GM18951 (cell line): ENCODE measurements around the gene IBSP.

ENCODE experiments used
- POLR2A ChIP-seq: IDR thresholded peaks from 4 replicates; pipeline ENCODE4 v1.6.1; 2011; ENCODE audit warnings: mild to moderate bottlenecking; ENCODE audit not compliant: insufficient read length, insufficient read depth; ENCODE audit errors: extremely low read depth
- in situ Hi-C: fragments of 300-500 bp; cut with MboI; formaldehyde crosslinking; loops from one replicate; pipeline ENCODE4 v1.12.0; 2022; ENCODE audit warnings: low sequenced_read_pairs, mixed read lengths, inconsistent platforms; ENCODE audit not compliant: unreplicated experiment

Gene IBSP

DNA sequence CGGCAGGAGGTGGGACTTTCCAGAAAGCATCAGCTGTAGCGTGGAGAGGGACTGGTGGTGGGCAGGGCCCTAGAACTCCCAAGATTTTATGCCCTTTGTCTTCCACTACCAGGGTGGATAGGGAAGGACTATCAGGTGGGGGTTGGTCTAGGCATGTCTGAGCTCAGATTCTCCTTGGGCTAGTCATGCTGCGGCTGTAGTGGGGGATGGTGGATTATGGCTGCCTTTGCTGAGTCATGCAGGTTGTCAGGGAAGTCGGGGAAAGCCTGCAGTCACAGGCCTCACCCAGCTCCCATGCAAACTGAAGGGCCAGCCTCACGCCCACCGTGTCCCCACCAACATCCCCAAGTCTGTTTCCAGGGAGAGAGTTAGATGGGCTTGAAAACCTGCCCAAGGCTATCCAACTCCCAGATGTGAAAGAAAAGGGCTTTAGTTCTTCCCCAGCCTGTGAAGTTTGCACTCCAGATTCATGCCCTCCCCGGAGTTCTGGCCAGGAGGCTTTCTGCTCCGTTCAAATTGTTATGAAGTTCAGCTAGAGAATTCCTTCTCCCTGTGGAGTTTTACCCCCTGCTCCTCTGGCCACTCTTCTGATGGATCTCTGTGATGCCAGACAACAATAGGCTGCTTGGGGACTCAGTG, 20.0 kb downstream of the IBSP start:
- in situ Hi-C loops, result no loop called here
- TF ChIP-seq POLR2A, result no peak

- in situ Hi-C loops, result no loop called here
- TF ChIP-seq POLR2A, result no peak
These were observed 23.8 kb downstream of the IBSP start for GRCh38 chr4:87823200-87823599.

- no peak for TF ChIP-seq POLR2A
- in situ Hi-C loops, result no loop called here
These were observed 24.4 kb downstream of the IBSP start for GRCh38 chr4:87823724-87824123.

DNA sequence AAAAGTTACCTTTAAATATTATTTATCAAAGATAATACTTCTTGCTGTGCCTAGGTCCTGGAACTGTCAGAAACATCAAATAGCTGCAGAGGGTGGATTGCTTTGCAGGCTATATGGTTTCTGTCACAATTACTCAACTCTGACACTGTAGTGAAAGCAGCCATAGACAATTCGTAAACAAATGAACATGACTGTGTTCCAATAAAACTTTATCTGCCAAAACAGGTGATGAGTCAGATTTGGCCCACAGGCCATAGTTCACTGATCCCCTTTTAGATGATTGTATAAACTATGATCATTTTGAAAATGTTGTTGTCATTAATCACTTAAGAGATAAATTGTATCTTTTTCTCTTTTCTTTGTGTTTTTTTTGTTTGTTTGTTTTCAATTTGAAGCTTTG, 25.0 kb downstream of the IBSP start:
- in situ Hi-C loops, result no loop called here
- TF ChIP-seq POLR2A, result no peak

DNA sequence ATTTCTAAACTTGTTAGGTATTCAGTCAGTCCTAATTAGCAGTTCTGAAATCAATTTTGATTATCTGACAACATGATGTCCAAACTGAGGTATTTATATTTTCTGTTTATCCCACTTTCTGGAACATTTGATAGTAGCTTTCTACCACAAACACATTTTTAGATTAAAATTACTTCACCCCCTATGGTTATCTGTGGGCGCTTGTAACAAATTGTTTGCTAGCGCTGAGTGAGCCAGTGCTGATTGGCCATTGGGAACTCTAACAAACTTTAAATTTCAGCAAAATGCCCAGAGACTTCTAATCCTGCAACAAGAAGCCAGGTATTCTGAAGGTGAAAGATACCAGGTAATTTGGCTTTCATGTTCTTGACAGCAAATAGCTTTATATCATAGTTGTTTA, 33.3 kb downstream of the IBSP start, which contains the start of gene MEPE:
Gene MEPE, plus strand, starts transcription at position 301 of the 400 bp plus-strand sequence. CDS start 1,746 bp downstream, outside the sequence.
- in situ Hi-C loops, result loop anchor here (25.0 kb wide), 1 partner anchor 380 kb away; no protein-coding TSS in a partner anchor
- no peak for TF ChIP-seq POLR2A

DNA sequence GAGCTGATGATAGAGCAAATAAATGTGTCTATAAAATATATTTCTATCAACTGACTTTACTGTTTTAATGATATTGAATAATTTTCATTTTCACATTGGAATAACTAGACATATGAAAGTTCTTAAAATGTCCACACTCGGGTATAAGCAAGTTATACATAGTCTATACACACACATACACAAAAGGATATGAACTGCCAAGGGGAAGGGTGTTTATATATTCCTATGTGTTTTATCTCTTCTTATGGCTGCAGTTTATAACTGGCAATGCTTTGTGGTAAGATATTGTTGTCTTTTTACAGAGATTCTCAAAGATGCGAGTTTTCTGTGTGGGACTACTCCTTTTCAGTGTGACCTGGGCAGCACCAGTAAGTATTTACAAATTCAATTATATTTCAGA, 35.0 kb downstream of the IBSP start:
- TF ChIP-seq POLR2A, result no peak
- in situ Hi-C loops, result loop anchor here (25.0 kb wide), 1 partner anchor 378 kb away; no protein-coding TSS in a partner anchor

DNA sequence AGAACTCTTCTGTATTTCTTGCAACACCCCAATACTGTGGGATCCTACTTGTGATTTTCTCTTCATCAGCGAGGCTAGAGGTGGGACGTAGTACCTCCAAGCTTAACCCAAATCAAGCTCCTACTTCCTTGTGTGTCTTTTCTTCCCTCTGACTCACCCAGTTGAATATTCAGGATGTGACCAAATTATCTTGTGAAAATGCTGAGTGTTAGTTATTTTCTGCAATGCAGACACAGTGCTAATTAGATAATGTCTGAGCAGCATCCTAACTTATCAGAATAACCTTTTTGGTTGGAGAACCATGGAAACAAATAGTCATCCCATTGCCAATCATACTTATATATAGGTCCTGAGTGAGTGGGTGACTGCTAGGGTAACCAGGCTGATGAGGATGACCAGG, 35.8 kb downstream of the IBSP start:
- in situ Hi-C loops, result loop anchor here (25.0 kb wide), 1 partner anchor 377 kb away; no protein-coding TSS in a partner anchor

DNA sequence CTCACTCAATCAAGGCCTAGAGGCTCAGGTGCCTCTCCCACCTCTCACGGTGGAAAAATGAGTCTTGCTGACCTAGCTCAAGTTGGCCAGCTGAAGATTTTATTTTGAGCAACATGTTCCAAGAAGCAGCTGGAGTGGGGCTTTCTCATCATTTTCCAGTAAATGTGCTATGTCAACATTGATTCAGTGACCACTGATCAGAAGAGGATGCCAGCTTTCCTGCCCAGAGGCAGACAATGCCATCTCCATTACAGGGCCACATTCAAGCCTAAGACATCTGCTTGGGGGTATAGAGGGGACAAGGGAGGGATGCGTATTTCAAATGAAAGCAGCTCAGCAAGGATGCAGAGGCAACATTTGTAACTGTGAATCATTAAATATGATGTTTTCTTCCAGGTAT, 36.4 kb downstream of the IBSP start:
- in situ Hi-C loops, result loop anchor here (25.0 kb wide), 1 partner anchor 377 kb away; no protein-coding TSS in a partner anchor
- TF ChIP-seq POLR2A, result no peak

More for the DNA sequence above, 35.8 kb downstream of the IBSP start:
- TF ChIP-seq POLR2A, result no peak

DNA sequence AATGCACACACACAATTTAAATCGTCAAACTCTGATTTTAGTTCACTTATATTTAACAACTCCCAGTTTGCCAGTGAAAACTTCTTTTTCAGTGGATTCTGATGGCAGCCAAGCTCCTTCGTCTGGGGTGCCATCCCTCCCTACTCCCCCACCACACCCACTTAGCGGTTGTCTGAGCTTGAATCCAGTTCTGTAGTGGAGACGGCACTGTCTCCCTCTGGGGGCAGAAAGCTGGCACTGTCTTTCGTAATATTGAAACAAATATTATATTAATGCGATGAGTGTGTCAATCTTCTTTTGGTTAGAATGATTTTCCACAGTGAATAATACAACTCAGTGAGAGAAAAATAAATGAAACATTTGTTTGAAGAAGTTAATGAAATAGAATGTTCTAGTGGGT, 38.9 kb downstream of the IBSP start:
- TF ChIP-seq POLR2A, result no peak
- in situ Hi-C loops, result loop anchor here (25.0 kb wide), 1 partner anchor 374 kb away; no protein-coding TSS in a partner anchor

GRCh38 chr4:87838890-87839591, 39.7 kb downstream of the IBSP start:
- no peak for TF ChIP-seq POLR2A
- in situ Hi-C loops, result loop anchor here (25.0 kb wide), 1 partner anchor 373 kb away; no protein-coding TSS in a partner anchor

DNA sequence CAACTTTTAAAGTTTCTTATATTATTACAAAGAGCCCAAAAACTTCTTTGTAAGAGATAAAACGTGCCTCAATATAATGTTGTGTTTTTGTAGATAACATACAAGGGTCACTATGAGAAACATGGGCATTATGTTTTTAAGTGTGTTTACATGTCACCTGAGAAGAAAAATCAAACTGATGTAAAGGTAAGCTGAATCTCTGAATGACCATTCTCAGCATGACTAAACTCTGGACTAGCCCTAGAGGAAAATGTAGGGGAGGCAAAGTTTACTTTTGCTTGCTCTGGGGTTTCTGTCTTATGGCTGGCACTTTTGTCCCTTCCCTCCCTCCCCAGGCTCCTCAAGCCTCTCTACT, 40.2 kb downstream of the IBSP start:
- no peak for TF ChIP-seq POLR2A
- in situ Hi-C loops, result loop anchor here (25.0 kb wide), 1 partner anchor 373 kb away; no protein-coding TSS in a partner anchor

GRCh38 chr4:87840149-87840548, 40.8 kb downstream of the IBSP start:
- no peak for TF ChIP-seq POLR2A
- in situ Hi-C loops, result loop anchor here (10.0 to 25.0 kb wide), 2 partner anchors 165 to 372 kb away; no protein-coding TSS in a partner anchor

DNA sequence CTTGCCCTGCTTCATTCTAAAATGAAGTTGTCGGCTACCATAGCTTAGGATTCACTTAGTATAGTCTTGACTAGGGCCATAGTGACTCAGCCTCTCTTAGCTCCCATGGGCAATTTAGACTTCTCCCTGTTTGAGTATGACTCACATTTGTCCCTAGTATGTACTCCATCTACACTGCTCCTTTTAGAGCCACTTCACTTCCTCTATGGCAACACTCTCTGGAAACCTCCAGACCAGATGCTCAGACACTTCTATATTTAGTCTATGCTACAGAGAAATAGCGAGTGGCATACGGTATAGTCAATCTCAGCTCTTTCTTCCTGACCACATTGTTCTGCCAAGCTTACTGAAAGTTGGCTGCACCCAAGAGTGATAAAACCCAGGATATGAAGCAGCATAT, 44.6 kb downstream of the IBSP start:
- in situ Hi-C loops, result loop anchor here (10.0 to 25.0 kb wide), 2 partner anchors 169 to 368 kb away; no protein-coding TSS in a partner anchor
- TF ChIP-seq POLR2A, result no peak

DNA sequence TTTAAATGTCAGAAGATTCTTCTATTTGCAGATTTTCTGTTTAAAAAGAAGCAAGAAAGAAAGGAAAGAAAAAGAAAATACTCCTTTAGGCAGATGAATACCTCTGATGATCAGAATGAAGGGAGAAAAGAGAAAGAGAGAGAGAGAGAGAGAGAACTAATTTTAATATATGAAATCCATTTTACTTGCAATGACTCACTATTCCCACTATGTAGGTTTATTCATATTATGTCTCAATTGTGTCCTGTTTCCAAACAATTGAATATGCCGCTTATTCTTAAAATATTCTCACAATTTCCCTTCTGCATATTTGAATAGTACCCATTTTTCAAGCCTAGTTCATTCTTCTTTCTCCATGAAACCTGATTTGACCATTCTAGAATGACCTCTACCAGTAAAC, 45.1 kb downstream of the IBSP start:
- no peak for TF ChIP-seq POLR2A
- in situ Hi-C loops, result loop anchor here (10.0 to 25.0 kb wide), 2 partner anchors 170 to 368 kb away; no protein-coding TSS in a partner anchor

DNA sequence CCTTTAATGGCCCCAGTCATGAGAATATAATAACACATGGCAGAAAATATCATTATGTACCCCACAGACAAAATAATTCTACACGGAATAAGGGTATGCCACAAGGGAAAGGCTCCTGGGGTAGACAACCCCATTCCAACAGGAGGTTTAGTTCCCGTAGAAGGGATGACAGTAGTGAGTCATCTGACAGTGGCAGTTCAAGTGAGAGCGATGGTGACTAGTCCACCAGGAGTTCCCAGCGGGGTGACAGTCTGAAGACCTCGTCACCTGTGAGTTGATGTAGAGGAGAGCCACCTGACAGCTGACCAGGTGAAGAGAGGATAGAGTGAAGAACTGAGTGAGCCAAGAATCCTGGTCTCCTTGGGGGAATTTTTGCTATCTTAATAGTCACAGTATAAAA, 46.9 kb downstream of the IBSP start:
- in situ Hi-C loops, result loop anchor here (10.0 to 25.0 kb wide), 2 partner anchors 171 to 366 kb away; no protein-coding TSS in a partner anchor
- no peak for TF ChIP-seq POLR2A
